T47D (cell line): ENCODE measurements around the gene GPX7.
A peak's percentile ranks its signal among the peaks of the same experiment; 100 is the strongest.

ENCODE experiments used
- DNase-seq, 2 experiments: peaks; one replicate each; pipeline versions ENCODE4 v3.0.0 to v3.0.0-alpha.2; 2011 to 2012; ENCODE audit warnings: low read depth in 1 of 2, low spot score in 1 of 2
- JUND ChIP-seq: IDR thresholded peaks from 2 replicates; pipeline ENCODE4 v1.6.1; 2012; ENCODE audit warnings: low read depth
- in situ Hi-C: cut with HindIII; loops from 2 replicates; pipeline ENCODE4 v1.10.0; 2016; ENCODE audit warnings: low sequenced_read_pairs, low pct_unique_long_range_greater_than_20kb

The GPX7 gene

DNA sequence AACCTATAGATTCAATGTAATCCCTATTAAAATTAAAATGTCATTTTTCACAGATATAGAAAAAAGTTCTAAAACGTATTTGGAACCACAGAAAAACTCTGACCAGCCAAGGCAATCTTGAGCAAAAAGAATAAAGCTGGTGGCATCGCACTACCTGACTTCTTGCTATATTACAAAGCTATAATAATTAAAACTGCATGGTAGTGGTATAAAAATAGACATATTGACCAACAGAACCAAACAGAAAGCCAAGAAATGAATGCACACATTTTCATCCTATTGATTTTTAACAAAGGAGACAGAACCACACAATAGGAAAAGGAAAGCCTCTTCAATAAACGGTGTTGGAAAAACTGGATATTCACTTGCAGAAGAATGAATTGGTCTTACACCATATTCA is 21.6 kb downstream of the GPX7 start:
- TF ChIP-seq JUND, result no peak
- no peak for DNase-seq
- in situ Hi-C loops, result no loop called here

DNA sequence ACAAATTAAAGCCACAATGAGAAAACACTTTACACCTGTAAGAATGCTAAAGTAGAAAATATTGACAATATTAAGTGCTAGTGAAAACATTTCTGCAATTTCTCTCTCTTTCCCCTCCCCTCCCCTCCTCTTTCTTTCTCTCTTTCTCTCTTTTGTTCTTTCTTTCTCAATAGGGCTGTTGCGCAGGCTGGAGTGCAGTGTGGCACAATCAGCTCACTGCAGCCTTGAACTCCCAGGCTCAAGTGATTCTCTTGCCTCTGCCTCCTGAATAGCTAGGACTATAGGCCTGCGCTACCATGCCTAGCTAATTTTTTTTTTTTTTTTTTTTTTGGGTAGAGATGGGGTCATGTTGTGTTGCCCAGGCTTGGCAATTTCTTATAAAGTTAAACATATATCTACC is 24.9 kb downstream of the GPX7 start:
- in situ Hi-C loops, result no loop called here
- TF ChIP-seq JUND, result no peak
- no peak for DNase-seq

DNA sequence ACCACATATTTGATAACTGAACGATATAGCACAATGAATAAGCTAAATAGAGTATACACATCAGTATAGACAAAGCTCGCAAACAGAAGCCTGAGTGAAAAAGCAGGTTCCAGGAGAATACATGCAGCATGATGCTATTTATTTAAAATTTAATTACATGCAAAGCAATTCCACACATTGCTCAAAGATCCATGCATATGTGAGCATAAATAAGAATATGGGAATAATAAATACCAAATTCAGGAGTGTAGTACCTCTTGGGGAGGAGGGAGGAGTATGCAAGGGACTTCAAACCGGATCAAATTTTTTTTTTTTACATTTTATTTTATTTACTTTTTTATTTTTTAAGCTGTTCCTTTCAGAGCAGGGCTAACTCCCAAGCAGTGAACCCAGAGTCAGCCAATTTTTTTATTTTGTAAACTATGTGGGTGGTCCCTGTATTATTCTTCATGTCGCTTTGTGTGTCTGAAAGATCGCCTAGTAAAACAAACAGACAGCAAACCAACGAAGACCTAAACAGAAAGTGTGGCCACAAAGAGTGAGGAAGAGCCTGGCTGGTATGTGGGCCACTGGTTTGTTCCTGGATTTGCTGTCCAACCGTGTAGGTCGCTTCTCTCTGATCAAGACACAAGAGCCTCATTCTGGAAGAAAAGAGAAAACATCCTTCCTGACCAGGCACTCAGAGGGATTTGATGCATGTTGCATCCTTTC is 26.6 kb downstream of the GPX7 start:
- no peak for TF ChIP-seq JUND
- in situ Hi-C loops, result no loop called here
- no peak for DNase-seq

DNA sequence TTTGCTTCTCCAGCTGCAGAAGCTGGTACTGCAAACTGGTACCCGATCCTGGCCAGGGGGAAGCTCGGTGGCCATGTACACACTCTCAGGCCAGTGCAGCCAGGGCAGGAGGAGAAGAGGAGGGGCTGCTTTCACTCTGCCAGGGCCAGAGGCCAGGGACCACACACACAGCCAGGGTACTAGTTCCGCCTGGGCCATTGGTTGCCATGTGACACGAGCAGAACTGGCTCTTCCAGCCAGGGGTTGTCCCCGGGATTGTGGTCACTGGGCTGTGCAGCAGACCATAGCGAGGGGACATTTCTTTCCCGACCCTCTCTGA is 27.1 kb downstream of the GPX7 start:
- no peak for TF ChIP-seq JUND
- in situ Hi-C loops, result no loop called here
- DNase-seq, result peak in 1 of 2 experiments; percentile 34

DNA sequence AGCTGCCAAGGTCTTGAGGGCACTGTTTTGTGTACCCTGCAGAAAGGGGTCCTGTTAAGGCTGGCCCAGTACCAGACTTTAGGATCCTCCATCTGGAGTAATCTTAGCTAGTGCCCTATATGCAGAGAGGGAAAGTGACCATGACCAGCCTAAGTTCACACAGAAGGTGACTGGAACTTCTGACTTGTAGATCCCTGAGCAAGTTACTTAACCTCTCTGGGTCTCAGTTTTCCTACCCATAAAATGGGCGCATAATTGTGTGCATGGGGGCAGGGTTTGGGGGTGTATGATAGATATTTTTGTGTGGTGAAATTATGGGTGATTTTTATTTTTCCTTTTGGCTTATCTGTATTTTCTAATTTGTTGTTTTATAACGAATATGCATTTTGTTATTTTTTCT is 27.5 kb downstream of the GPX7 start:
- no peak for TF ChIP-seq JUND
- in situ Hi-C loops, result no loop called here
- no peak for DNase-seq

DNA sequence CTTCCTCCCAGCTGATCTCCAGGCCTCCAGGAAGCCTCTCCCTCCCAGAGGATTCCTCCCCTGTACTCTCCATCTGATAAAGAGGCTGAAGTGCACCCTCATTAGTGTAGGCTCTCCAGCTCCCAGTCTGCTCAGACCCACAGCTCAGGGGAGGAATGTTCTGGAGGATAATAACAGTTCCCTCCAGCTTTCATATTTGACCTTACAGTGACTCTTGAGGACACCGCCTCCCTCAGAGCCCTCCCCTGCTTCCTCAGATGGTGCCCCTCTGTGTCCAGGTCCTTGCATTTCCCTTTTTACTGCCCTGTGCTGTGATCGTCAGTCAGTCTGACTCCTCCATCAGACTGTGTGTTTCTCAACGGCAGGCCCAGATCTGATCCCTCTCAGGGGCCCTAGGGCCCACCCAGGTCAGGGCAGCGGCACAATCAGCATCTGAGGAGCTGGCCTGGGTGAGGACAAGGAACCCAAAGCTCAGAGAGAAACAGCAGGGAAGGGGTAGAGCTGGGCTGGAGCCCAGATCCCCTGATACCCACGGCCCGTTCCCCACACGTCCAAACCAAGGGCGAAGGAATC is 29.7 kb downstream of the GPX7 start:
- in situ Hi-C loops, result no loop called here
- TF ChIP-seq JUND, result no peak
- DNase-seq, result no peak

DNA sequence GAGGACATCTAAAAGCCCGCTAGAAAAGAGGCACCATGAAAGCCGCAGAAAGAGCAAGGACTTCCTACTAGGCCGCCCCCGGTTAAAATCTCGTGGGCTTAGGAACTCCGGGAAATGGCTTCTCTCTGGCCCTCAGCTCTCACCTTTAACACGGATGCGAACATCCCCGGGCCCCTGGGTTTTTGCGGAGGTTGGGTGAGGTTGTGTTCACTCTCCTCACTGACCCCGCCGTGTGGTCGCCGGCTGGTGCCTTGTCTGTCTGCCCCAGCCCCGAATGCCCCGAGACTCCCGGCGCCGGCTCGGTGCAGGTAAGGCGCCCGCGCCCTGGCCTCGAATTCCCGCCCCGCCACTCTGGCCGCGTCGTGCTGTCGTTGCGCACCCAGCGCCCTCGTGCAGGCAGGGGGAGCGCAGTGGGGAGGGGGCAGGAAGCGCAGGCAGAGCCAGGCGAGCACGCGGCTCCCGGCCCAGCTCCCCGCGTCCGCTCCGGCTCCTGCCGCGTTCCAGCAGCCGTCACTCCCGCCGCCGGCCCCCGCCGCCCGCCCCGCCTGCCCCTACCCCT is 30.6 kb downstream of the GPX7 start, which contains the start of gene SHISAL2A:
Gene SHISAL2A (plus strand): TSS at position 437 of the 559 bp plus-strand sequence. CDS start 326 bp downstream, outside the sequence.
- in situ Hi-C loops, result no loop called here
- no peak for TF ChIP-seq JUND
- no peak for DNase-seq

DNA sequence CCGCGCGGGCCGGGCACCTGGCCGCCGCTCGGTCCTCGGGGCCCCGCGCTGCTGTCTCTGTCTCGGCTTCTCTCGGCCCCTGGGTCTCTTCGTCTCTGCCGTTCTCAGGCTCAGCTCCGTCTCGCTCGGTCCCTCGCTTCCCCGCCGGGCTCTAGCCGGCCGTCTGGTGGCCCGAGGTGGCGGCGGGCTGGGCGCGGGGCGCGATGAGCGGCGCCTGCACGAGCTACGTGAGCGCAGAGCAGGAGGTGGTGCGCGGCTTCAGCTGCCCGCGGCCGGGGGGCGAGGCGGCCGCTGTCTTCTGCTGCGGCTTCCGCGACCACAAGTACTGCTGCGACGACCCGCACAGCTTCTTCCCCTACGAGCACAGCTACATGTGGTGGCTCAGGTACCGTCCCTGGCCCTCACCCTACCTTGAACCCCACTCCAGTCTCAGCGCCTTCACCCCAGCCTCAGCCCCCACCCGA is 31.2 kb downstream of the GPX7 start:
- TF ChIP-seq JUND, result no peak
- in situ Hi-C loops, result no loop called here
- DNase-seq, result no peak

DNA sequence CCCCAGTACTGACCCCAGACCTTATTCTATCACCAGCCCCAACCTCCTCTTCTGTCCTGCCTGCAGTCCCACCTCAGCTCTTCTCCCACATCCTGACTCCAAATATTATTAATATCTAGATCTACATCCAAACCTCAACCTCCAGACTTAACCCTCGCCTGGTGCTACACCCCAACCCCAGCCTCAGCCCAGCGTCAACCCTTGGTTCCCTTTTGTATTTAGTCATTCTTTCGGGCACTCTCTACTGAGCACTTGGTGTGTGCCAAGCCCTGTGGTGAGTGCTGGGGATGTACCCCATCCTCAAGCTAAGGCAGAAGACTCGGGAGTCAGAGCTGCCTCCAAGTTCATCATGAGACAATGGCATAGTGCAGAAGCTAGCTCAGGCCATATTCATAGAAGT is 31.9 kb downstream of the GPX7 start:
- in situ Hi-C loops, result no loop called here
- no peak for TF ChIP-seq JUND
- DNase-seq, result no peak

DNA sequence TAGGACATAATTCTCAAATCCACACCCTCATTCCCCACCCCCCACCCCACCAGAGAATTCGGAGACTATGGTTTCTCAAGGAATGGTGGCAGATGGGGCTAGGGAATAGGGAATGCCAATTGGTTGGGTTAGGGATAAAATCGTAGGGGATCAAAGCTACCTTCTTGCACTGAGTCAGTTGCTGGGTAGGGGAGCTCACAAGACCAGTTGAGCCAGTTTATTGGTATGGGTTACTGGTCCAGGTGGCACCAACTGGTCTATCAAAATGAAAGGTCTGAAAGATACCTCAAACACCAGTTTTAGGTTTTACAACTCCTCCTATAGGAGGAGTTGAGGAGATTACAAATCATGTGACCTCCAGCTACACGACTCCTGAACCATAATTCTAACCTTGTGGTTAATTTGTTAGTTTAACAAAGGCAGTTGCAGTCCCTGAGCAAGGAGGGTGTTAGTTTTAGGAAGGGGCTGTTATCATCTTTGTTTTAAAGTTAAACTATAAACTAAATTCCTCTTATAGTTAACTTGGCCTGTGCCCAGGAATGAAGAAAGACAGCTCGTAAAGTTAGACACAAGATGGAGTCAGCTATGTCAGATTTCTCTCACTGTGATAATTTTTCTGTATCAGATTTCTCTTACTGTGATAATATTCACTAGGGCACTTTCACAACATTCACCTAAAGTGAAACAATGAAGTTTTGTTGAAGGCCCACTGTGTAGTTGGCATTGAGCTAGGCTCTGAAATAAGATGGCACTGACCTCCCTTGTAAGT is 33.3 kb downstream of the GPX7 start:
- in situ Hi-C loops, result no loop called here

DNA sequence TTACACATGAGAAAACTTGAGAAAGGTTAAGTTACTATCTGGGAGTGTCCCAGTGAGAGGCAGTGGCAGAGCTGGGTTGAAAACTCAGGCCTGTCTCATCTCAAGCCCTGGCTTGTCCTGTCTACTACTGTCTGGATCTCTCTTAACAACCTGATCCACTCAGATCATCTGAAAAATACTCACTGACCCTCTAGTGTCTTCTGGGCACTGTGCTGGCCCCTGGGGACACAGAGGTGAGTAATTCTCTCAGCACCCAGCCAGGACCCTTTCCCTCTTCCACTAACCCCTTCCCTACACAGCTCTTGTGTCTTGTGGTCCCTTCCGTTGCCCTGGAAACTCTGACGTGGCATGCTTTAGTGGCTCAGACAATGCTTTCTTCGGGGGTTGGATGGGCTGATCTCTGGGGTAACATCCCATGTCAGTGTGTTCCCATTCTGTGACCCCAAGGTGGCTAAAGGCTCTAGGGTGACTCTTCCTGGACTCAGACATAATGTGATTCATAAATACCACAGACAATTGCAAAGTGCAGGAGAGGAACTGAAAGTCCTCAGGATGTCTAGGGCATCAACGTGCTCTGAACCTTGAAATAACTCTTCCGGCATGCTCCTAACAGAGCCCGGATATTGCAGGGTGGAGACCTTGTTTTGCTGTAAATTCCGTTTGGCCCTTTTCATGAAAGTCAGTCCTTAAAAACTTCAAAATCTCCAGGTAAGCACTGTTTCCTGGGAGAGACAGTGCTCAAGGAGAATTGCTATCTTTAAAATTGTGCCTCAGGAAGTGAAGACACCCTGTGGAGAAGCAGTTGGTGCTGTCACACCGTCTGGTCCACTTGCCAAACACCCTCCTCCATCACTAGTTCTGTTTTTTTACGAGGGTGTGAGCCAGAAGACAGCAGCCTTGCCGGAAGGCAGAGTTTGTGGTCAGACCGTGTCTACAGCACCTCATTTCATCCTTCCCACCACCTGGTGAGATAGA is 34.8 kb downstream of the GPX7 start:
- in situ Hi-C loops, result no loop called here
- TF ChIP-seq JUND, result no peak
- no peak for DNase-seq

More for the DNA sequence above, 33.3 kb downstream of the GPX7 start:
- peak in 1 of 2 experiments; percentile 12 for DNase-seq
- no peak for TF ChIP-seq JUND

DNA sequence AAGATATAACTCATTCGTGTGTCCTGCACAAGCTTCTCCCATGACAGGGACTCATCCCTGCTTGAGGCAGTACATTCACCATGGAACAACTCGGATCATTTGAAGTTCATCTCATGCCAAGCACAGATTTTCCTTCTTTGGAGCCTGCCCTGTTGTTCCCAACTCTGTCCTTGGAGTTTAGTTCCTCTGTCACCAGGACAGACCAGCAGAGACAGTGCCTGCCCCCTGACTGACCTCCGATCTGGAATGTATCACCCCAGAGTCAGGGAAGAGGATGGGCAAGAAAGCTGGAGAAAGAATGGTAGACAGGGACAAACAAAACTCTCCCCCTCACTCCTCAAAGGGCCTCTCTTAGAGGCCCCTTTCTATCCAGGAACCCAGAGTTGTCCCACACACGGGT is 35.8 kb downstream of the GPX7 start:
- in situ Hi-C loops, result no loop called here
- no peak for TF ChIP-seq JUND
- DNase-seq, result no peak
